H1 (cell line): ENCODE data around the gene ZNF101. TPM values are rescaled to one million over a fixed set of nuclear protein-coding genes. Genes with fewer than 3 reads are reported as not detected.

Experiments used
- CTCF ChIA-PET: fragments of 300-600 bp; sonication (Branson Sonifier 250); formaldehyde crosslinking; loops from one replicate; lab custom pipeline; 2021; ENCODE audit not compliant: partially characterized antibody; lab: Charles Lee
- POLR2A ChIA-PET: fragments of 300-600 bp; sonication (Branson Sonifier 250); formaldehyde crosslinking; loops from one replicate; lab custom pipeline; 2021; ENCODE audit warnings: inconsistent platforms; ENCODE audit not compliant: partially characterized antibody; lab: Charles Lee
- DNase-seq, 2 experiments: peaks; one replicate each; pipeline versions ENCODE4 v3.0.0 to v3.0.0-alpha.2; 2010 to 2022; ENCODE audit warnings: low spot score in 2 of 2, low read depth in 1 of 2, mixed read lengths in 1 of 2
- FAIRE-seq: peaks from 2 replicates; lab custom pipeline; 2011; peaks lifted over from hg19 to GRCh38; lab: Jason Lieb, UNC
- H2AFZ ChIP-seq: 2 replicates; pipeline ENCODE4 v1.8.1; 2012; ENCODE audit warnings: low read length, inconsistent platforms
- H2AK5ac ChIP-seq: 2 replicates; pipeline ENCODE4 v1.6.1; 2013; ENCODE audit warnings: low read depth, low read length
- H2BK120ac ChIP-seq: replicated peaks from 2 replicates; pipeline ENCODE3; 2013; ENCODE audit warnings: low read depth, low read length, inconsistent platforms
- H2BK12ac ChIP-seq: 2 replicates; pipeline ENCODE4 v1.6.1; 2013; ENCODE audit warnings: low read depth, low read length
- H2BK15ac ChIP-seq: 2 replicates; pipeline ENCODE4 v1.6.1; 2013; ENCODE audit warnings: low read length
- H2BK20ac ChIP-seq: 2 replicates; pipeline ENCODE4 v1.6.1; 2013; ENCODE audit warnings: low read length
- H2BK5ac ChIP-seq: 2 replicates; pipeline ENCODE4 v1.6.1; 2013; ENCODE audit warnings: low read depth, low read length
- H3K14ac ChIP-seq: 2 replicates; pipeline ENCODE4 v1.6.1; 2013; ENCODE audit warnings: inconsistent platforms; ENCODE audit not compliant: insufficient read length
- H3K18ac ChIP-seq: 2 replicates; pipeline ENCODE4 v1.6.1; 2013; ENCODE audit warnings: low read length; ENCODE audit errors: extremely low read depth
- H3K23ac ChIP-seq: 2 replicates; pipeline ENCODE4 v1.6.1; 2013; ENCODE audit warnings: inconsistent platforms; ENCODE audit not compliant: insufficient read length
- H3K23me2 ChIP-seq: 2 replicates; pipeline ENCODE4 v1.6.1; 2013; ENCODE audit warnings: low read depth, low read length
- H3K27ac ChIP-seq: 2 replicates; pipeline ENCODE4 v1.6.1; 2011; ENCODE audit warnings: low read depth, low read length, inconsistent platforms
- H3K27me3 ChIP-seq, 4 experiments: replicated peaks in 1 of 4; 1 replicate in 1 of 4; 2 replicates in 3 of 4; pipeline versions ENCODE4 v1.6.1 to v1.8.1; 2011 to 2013; ENCODE audit warnings: low read length in 3 of 4, mild to moderate bottlenecking in 3 of 4, inconsistent platforms in 2 of 4, mixed read lengths in 2 of 4, moderate library complexity in 1 of 4; ENCODE audit not compliant: control insufficient read depth in 3 of 4, insufficient read depth in 3 of 4; ENCODE audit errors: extremely low read depth in 1 of 4
- H3K36me3 ChIP-seq, 4 experiments: 2 replicates each; pipeline versions ENCODE4 v1.6.1 to v1.8.1; 2011 to 2013; ENCODE audit warnings: mild to moderate bottlenecking in 4 of 4, low read length in 3 of 4, moderate library complexity in 2 of 4, control low read depth in 1 of 4, inconsistent platforms in 1 of 4; ENCODE audit not compliant: insufficient read depth in 4 of 4, control insufficient read depth in 2 of 4
- H3K4ac ChIP-seq: replicated peaks from 2 replicates; pipeline ENCODE3; 2013; ENCODE audit warnings: low read length, low read depth, mixed read lengths, inconsistent platforms; ENCODE audit not compliant: insufficient read length
- H3K4me1 ChIP-seq, 4 experiments: replicated peaks in 1 of 4; 1 replicate in 1 of 4; 2 replicates in 3 of 4; pipeline versions ENCODE4 v1.6.1 to v1.8.1; 2011 to 2013; ENCODE audit warnings: low read length in 3 of 4, inconsistent platforms in 2 of 4, mixed read lengths in 1 of 4; ENCODE audit not compliant: insufficient read depth in 4 of 4, control insufficient read depth in 3 of 4
- H3K4me2 ChIP-seq, 2 experiments: 2 replicates each; pipeline versions ENCODE4 v1.6.1 to v1.8.1; 2011 to 2013; ENCODE audit warnings: low read depth in 2 of 2, low read length in 2 of 2, control low read depth in 1 of 2, inconsistent platforms in 1 of 2, mild to moderate bottlenecking in 1 of 2; ENCODE audit not compliant: insufficient read depth in 1 of 2
- H3K4me3 ChIP-seq, 4 experiments: fragments of 200-600, 300-600 bp in 1 of 4; sonication (generic), shearing (Covaris generic), sonication (Bioruptor Twin) in 1 of 4; 2 replicates each; pipeline versions ENCODE4 v1.5.1 to v1.8.1; 2011 to 2016; ENCODE audit warnings: low read length in 4 of 4, low read depth in 3 of 4, control low read depth in 2 of 4, inconsistent platforms in 2 of 4, mild to moderate bottlenecking in 2 of 4, mixed read lengths in 1 of 4, moderate library complexity in 1 of 4; ENCODE audit not compliant: insufficient read depth in 2 of 4; ENCODE audit errors: extremely low read depth in 1 of 4
- H3K56ac ChIP-seq: replicated peaks from 2 replicates; pipeline ENCODE3; 2013; ENCODE audit warnings: low read depth, mild to moderate bottlenecking, mixed read lengths, low read length, inconsistent platforms; ENCODE audit not compliant: insufficient read length
- H3K79me1 ChIP-seq: 2 replicates; pipeline ENCODE4 v1.6.1; 2013; ENCODE audit warnings: low read depth, low read length, control low read depth
- H3K79me2 ChIP-seq, 2 experiments: 2 replicates each; pipeline versions ENCODE4 v1.6.1 to v1.8.1; 2012 to 2013; ENCODE audit warnings: low read length in 2 of 2, mild to moderate bottlenecking in 2 of 2, inconsistent platforms in 1 of 2; ENCODE audit not compliant: insufficient read depth in 2 of 2, control insufficient read depth in 1 of 2
- H3K9ac ChIP-seq, 4 experiments: replicated peaks in 1 of 4; 1 replicate in 1 of 4; 2 replicates in 3 of 4; pipeline versions ENCODE4 v1.6.1 to v1.8.1; 2011 to 2013; ENCODE audit warnings: low read depth in 3 of 4, low read length in 3 of 4, control low read depth in 2 of 4, mild to moderate bottlenecking in 2 of 4, moderate library complexity in 2 of 4, inconsistent platforms in 1 of 4; ENCODE audit errors: extremely low read depth in 1 of 4
- H3K9me3 ChIP-seq, 2 experiments: 2 replicates each; pipeline versions ENCODE4 v1.6.1 to v1.8.1; 2012 to 2013; ENCODE audit warnings: mild to moderate bottlenecking in 2 of 2, moderate library complexity in 2 of 2, control low read depth in 1 of 2, inconsistent platforms in 1 of 2, low read depth in 1 of 2, low read length in 1 of 2, mixed read lengths in 1 of 2; ENCODE audit not compliant: insufficient read depth in 2 of 2
- H4K20me1 ChIP-seq, 2 experiments: replicated peaks in 1 of 2; 2 replicates each; pipeline versions ENCODE3 to v1.8.1; 2011 to 2013; ENCODE audit warnings: inconsistent platforms in 2 of 2, low read length in 2 of 2, mild to moderate bottlenecking in 1 of 2; ENCODE audit not compliant: insufficient read depth in 2 of 2, control insufficient read depth in 1 of 2
- H4K5ac ChIP-seq: 2 replicates; pipeline ENCODE4 v1.6.1; 2013; ENCODE audit warnings: low read length, low read depth, mixed read lengths, inconsistent platforms; ENCODE audit not compliant: insufficient read length
- H4K8ac ChIP-seq: 2 replicates; pipeline ENCODE4 v1.8.0; 2013; ENCODE audit warnings: mild to moderate bottlenecking, moderate library complexity, low read length, inconsistent platforms; ENCODE audit not compliant: insufficient read depth; ENCODE audit errors: extremely low read depth
- H4K91ac ChIP-seq: replicated peaks from 2 replicates; pipeline ENCODE3; 2013; ENCODE audit warnings: low read length, mixed read lengths, inconsistent platforms; ENCODE audit not compliant: insufficient read length
- EZH2 ChIP-seq: fragments of 200-600 bp; sonication (generic); IDR thresholded peaks from 2 replicates; pipeline ENCODE4 v1.7.1; 2012; ENCODE audit warnings: low read depth, mild to moderate bottlenecking, moderate library complexity, low read length, inconsistent platforms; ENCODE audit not compliant: severe bottlenecking
- WGBS, 2 experiments: shearing (Covaris generic) in 1 of 2; methylation state at CpG; one replicate each; pipeline versions ENCODE4 v1.1.6 to v1.1.7; 2013 to 2015; ENCODE audit warnings: low lambda C conversion rate in 2 of 2, mixed read lengths in 2 of 2, inconsistent platforms in 1 of 2, low coverage in 1 of 2, missing lambda C conversion rate in 1 of 2; ENCODE audit not compliant: insufficient replicate concordance in 2 of 2, insufficient coverage in 1 of 2, insufficient read length in 1 of 2; ENCODE audit errors: extremely low coverage in 1 of 2, missing lambda C conversion rate in 1 of 2; 5-methylcytosine and 5-hydroxymethylcytosine counted together
- polyA plus RNA-seq, 7 experiments: library from polyadenylated mRNA; depleted of rRNA in 3 of 7; stranded (reverse) in 5 of 7; unstranded in 2 of 7; fragments of >200 nt in 5 of 7; fragments of 200-250 nt in 2 of 7; gene quantifications; 1 replicate in 5 of 7; 2 replicates in 1 of 7; 4 replicates in 1 of 7; pipeline versions ENCODE4 v1.2.1 to v1.2.3, GENCODE V29; 2011 to 2013; ENCODE audit warnings: missing spikeins in 2 of 7, mixed read lengths in 2 of 7
- total RNA-seq: library from RNA; stranded (reverse); fragmentation: NEBNext Ultra II Directional; extraction: Animal tissue kit (Norgen Biotek cat#: 25700); gene quantifications from 2 replicates; pipeline ENCODE4 v1.2.1, GENCODE V29; 2021

ZNF101 gene
- total and polyA plus RNA-seq, 2 of the 8 experiments (the other 6 are each of a cell fraction or from before 2014, with no cell fraction given): 13.0 to 50.9 TPM

GRCh38 chr19:19679176-19680073, 10.8 kb downstream of the ZNF101 start:
- no peak overlapping the region for H3K18ac ChIP-seq
- DNase-seq (no peak), FAIRE-seq (no peak)
- no peak overlapping the region for H3K23ac ChIP-seq
- peaks cover 3 to 28% of the 10 kb centered on the region in 2 experiments; a peak in 3 of 4 replicates for H3K79me2 ChIP-seq
- no peak overlapping the region for H4K8ac ChIP-seq
- peaks cover 17 to 60% (median 36%) of the 10 kb centered on the region in 4 experiments for H3K36me3 ChIP-seq
- no peak overlapping the region for H2BK5ac ChIP-seq
- H3K9ac ChIP-seq: no peak overlapping the region
- WGBS, 2 experiments: 94% methylated on average over 20 of the region's 20 CpGs; no CpG with 5 or more reads in 1 of the 2 experiments
- no peaks in the 10 kb centered on the region for H3K27me3 ChIP-seq
- peaks cover 2 to 5% of the 10 kb centered on the region in 2 experiments for H4K20me1 ChIP-seq
- H3K4ac ChIP-seq: no peak overlapping the region
- no peak overlapping the region for H2AFZ ChIP-seq
- no peak overlapping the region for H3K14ac ChIP-seq
- H3K9me3 ChIP-seq: no peaks in the 10 kb centered on the region
- H3K4me3 ChIP-seq: no peak overlapping the region
- H3K56ac ChIP-seq: no peak overlapping the region
- POLR2A ChIA-PET: interaction anchor here (0.5 to 3.1 kb wide), 5 partner anchors 9 to 82 kb away, joined by 3 to 7 read pairs (median 4); partner anchors contain the start of gene ZNF101
- H3K79me1 ChIP-seq: peaks cover 6% of the 10 kb centered on the region
- no peak overlapping the region for H4K5ac ChIP-seq
- H3K27ac ChIP-seq: no peak overlapping the region
- H2BK15ac ChIP-seq: no peak overlapping the region
- no peak overlapping the region for H3K4me2 ChIP-seq
- CTCF ChIA-PET: no interaction called here
- no peaks in the 10 kb centered on the region for H3K4me1 ChIP-seq
- H2BK120ac ChIP-seq: no peak overlapping the region
- H4K91ac ChIP-seq: no peak overlapping the region
- H2AK5ac ChIP-seq: no peak overlapping the region
- no peak overlapping the region for H2BK20ac ChIP-seq
- H2BK12ac ChIP-seq: no peak overlapping the region
- no peaks in the 10 kb centered on the region for H3K23me2 ChIP-seq
- no peak for TF ChIP-seq EZH2
